Left colon (tissue), 2 donors: Measurements from ENCODE around the gene RPUSD4. TPM values are rescaled to one million over a fixed set of nuclear protein-coding genes. Genes with fewer than 3 reads are reported as not detected.

ENCODE experiments used
- ATAC-seq: fragments of 200-7000 bp; cut with Tn5 transposase; one replicate; pipeline ENCODE4 v1.9.1; 2020; ENCODE audit warnings: mild to moderate bottlenecking, moderate library complexity
- DNase-seq, 2 donors: peaks; one replicate each; pipeline ENCODE4 v3.0.0-alpha.2; 2020
- intact Hi-C, 2 donors: fragments of 100-400 bp; cut with DNase I in 1 of 2; cut with micrococcal nuclease in 1 of 2; formaldehyde crosslinking; loops; one replicate each; pipeline versions ENCODE4 v1.11.2 to v1.14.0; 2022; cut with DNase I, micrococcal nuclease
- total RNA-seq, 2 donors: library from RNA; stranded (reverse); fragmentation: NEBNext Ultra II Directional; extraction: Animal tissue kit (Norgen Biotek cat#: 25700); gene quantifications; one replicate each; pipeline ENCODE4 v1.2.1, GENCODE V29; 2021
- donor health status: DM: no; HTN: no; CAD: no.
- donor health status: DM: yes; HTN: yes; CAD: no.

RPUSD4 gene
- total RNA-seq, 2 donors from 2014 or later = 15.9 to 16.1 TPM

- ATAC-seq (no peak), DNase-seq (no peak)
These were observed 47.7 kb downstream of the RPUSD4 start for GRCh38 chr11:126163779-126164178.

GRCh38 chr11:126163074-126163700 lies 48.3 kb downstream of the RPUSD4 start:
- DNase-seq (no peak), ATAC-seq (no peak)
- intact Hi-C loops = no loop called here

More at GRCh38 chr11:126163779-126164178, 47.7 kb downstream of the RPUSD4 start:
- intact Hi-C loops = no loop called here

GRCh38 chr11:126162306-126163030 lies 49.0 kb downstream of the RPUSD4 start:
- ATAC-seq = no peak
- no peak for DNase-seq
- intact Hi-C loops = no loop called here

- DNase-seq = no peak
- intact Hi-C loops = no loop called here
- no peak for ATAC-seq
These were observed 50.4 kb downstream of the RPUSD4 start for GRCh38 chr11:126161023-126161391.

DNA sequence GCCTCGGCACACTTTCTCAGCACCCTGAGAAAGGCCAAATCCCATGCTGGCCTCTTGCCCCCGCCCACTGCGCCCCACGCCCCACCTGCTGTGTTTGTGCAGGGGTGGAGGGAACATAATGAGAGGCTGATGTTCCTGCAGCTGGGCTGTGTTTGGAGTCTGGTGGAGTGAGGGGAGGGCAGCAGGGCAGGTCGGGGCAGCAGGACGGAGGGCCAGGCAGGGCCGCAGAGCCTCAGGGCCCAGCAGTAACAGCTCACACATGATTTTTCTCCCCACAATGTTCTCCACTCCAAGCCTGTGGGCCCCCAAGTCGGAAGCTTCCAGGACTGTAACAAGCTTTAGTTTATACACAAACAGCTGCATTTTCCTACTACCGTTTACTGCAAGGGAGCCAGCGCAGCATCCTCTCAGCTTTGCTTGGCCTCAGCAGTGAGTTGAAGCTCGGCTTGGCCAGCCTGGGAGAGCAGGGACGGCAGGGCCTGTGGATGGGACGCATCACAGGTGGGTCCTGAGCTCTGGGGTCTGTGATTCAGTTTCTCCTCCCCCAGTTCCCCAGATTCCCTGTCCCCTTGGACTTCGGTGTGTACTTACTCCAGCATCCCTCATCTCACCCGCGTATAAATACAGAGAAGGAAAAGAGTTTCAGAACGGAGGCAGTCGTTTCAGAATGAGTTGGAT lies 51.0 kb downstream of the RPUSD4 start:
- DNase-seq = no peak
- intact Hi-C loops = no loop called here
- no peak for ATAC-seq

DNA sequence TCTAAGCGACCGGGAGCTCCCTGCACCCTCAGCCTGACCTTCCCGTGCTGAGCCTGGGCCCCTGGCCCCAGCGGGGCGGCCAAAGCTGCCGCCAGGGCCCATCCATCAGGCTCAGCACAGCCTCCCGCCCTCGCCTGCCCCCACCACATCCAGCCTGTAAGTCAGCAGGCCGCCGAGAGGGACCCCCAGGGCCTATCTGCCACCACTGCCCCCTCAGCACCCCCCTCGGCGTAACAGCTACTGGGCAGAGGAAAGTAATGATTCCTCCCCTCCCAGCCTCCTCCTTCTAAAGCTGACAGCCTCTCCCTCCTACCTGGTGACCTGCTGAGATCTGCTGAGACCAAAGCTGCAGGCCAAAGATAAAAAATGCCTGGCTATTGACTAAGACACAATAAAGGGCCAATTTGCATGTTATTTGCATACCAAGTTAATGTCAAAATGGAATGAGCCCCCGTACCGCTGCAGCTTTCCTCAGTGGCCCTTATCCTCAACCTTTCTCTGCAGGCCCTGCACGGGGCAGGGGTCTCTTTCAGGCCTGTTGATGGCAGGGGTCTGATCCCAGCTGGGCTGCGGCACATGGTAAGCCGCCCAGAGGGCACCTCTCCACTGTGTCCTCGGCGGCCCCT lies 51.6 kb downstream of the RPUSD4 start:
- intact Hi-C loops = no loop called here
- no peak for DNase-seq
- no peak for ATAC-seq

GRCh38 chr11:126158054-126158791 lies 53.2 kb downstream of the RPUSD4 start:
- intact Hi-C loops = no loop called here
- DNase-seq = no peak
- ATAC-seq = peak; percentile 62

DNA sequence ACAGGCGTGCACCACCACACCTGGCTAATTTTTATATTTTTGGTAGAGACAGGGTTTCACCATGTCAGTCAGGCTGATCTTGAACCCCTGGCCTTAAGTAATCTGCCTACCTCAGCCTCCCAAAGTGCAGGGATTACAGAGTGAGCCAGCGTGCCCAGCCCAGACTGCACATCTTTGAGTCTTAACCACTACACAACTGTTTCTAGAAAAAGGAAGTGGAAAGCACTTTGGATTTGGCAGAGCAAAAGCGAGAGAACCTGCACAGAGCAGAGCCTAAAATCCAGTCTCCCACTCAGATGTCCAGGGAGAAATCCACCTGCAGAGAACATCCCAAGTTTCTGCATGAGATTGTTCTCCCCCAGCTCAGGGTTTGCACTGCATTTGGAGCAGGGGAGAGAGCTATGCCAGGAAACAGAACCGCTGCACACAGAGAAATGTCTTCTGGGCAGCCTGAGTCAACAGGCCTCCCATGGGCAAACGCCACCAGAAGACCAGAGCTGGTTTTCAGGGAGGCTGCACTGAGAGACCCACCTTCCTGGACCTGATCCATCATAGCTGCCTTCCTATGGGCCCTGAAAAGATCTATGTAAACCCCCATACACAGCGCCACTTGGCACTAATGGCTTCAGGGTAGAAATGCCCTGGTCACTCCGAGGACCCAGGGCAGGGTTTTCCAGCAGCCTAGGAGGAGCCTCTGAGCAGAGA lies 54.0 kb downstream of the RPUSD4 start:
- ATAC-seq (no peak), DNase-seq (no peak)
- intact Hi-C loops = no loop called here

DNA sequence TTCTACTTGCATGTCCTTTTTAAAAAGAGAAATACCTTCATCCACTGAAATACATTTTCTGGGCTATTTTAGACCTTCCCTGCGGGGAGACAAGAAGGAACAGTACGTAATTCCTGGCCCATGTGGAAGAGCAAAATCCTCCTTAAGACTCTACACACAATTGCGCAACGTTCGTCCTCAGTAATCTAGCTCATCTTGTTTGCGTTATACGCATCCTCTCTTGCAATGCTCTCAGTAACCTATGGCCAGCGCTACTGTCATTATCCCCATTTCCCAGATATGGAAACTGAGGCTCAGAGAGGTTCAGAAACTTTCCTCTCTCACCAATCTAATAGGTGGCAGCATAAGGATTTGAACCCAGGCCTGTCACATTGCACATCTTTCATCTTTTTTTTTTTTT lies 54.6 kb downstream of the RPUSD4 start:
- intact Hi-C loops = no loop called here
- ATAC-seq (no peak), DNase-seq (no peak)

DNA sequence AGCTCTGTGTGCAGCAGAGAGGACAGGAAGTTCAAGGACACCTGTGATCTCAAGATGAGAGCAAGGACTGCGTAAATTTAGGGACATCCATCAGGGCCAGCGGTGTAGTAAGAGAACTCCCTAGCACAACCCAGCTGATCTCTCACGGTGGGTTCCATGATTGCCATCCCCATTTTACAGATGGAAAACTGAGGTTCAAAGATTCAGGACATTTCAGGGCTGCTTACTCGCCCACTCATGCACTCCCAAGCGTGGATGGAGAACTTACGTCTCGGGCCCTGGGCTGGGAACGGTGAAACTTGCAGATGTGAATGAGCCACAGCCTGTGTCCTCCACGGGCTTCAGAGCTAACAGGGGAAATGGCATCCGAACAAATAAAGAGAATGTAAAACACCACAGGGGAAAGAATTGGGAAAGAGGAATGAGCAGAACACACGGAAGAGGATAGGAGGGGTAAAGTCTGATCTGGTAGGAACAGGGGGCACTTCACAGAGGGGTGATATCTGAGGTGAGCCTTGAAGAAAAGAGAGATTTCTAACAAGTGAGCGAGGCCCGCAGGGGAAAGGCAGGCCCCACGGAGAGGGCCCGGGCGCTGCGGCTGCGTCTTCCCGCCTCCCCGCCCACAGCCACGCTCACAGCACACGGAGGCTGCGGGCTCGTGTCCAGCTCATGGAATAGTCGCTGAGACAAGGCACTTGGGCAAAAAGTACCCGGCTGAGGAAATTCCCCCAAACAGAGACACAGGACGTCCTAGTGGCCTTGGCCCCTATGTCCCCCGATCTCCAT lies 55.9 kb downstream of the RPUSD4 start:
- ATAC-seq (no peak), DNase-seq (no peak)
- intact Hi-C loops = no loop called here

GRCh38 chr11:126154691-126155090 lies 56.8 kb downstream of the RPUSD4 start:
- intact Hi-C loops = no loop called here
- no peak for ATAC-seq

GRCh38 chr11:126153972-126154371 lies 57.5 kb downstream of the RPUSD4 start:
- intact Hi-C loops = no loop called here
- DNase-seq (no peak), ATAC-seq (peak; percentile 65)

More at GRCh38 chr11:126154691-126155090, 56.8 kb downstream of the RPUSD4 start:
- DNase-seq = no peak

GRCh38 chr11:126153006-126153405 lies 58.4 kb downstream of the RPUSD4 start:
- DNase-seq (no peak), ATAC-seq (no peak)
- intact Hi-C loops = no loop called here

DNA sequence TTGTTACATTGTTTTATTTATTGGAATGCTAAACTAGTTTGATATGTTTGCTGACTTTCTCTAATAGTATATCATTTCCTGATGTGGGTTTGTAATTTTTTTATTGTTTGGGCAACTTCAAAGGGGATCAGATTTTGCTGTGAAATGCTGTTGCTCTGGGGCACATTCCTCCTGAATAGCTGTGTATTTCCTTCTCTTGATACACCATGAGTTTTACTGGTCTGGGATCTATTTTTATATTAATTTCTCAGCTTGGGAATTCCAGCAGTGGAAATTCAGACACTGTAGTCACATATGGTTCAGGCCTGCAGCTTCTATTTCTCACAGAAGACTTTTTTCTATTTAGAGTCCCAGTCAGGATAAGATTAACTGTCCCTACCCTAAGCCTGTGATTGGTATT lies 58.9 kb downstream of the RPUSD4 start:
- ATAC-seq = no peak

DNA sequence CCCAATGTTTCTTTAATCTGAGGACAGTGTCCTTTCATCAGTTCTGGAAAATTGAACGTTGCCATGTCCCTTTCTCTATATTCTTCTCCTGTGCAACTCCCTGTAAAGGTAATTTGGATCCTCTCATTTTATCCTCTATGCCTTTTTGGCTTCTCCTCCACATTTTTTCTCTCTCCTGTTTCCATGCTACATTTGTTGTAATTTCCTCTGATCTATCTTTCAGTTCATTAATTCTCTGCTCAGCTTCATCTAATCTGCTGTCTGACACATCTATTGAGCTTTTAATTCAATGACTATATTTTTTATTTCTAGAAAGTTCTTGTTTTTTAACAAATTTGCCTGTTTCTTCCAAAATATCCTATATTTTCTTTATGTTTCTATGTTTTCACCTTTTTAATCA lies 59.3 kb downstream of the RPUSD4 start:
- intact Hi-C loops = no loop called here
- ATAC-seq (no peak), DNase-seq (no peak)

More for the DNA sequence above, 58.9 kb downstream of the RPUSD4 start:
- no peak for DNase-seq
- intact Hi-C loops = no loop called here
